Upper lobe of right lung (tissue), 1 donor: ENCODE measurements around the gene SMYD1. TPM values are rescaled to one million over a fixed set of nuclear protein-coding genes. Genes with fewer than 3 reads are reported as not detected.

Experiments
- ATAC-seq: fragments of 200-7000 bp; cut with Tn5 transposase; one replicate; pipeline ENCODE4 v1.9.1; 2020; ENCODE audit warnings: mild to moderate bottlenecking, moderate library complexity
- DNase-seq: peaks from one replicate; pipeline ENCODE4 v3.0.0-alpha.2; 2020
- H3K27ac ChIP-seq: fragments of 200-600 bp; one replicate; pipeline ENCODE4 v1.8.0; 2022
- H3K27me3 ChIP-seq: fragments of 200-600 bp; one replicate; pipeline ENCODE4 v1.8.0; 2022; ENCODE audit warnings: mild to moderate bottlenecking
- H3K36me3 ChIP-seq: fragments of 200-600 bp; one replicate; pipeline ENCODE4 v1.8.0; 2022
- H3K4me1 ChIP-seq: fragments of 200-600 bp; one replicate; pipeline ENCODE4 v1.8.0; 2022
- H3K4me3 ChIP-seq: fragments of 200-600 bp; one replicate; pipeline ENCODE4 v1.8.0; 2022; ENCODE audit warnings: mild to moderate bottlenecking
- H3K9me3 ChIP-seq: fragments of 200-600 bp; one replicate; pipeline ENCODE4 v1.8.0; 2022
- CTCF ChIP-seq: fragments of 200-600 bp; IDR thresholded peaks from one replicate; pipeline ENCODE4 v1.8.0; 2022; ENCODE audit warnings: antibody characterized with exemption
- intact Hi-C: fragments of 100-400 bp; cut with DNase I; formaldehyde crosslinking; loops from one replicate; pipeline ENCODE4 v1.11.0; 2022
- total RNA-seq: library from RNA; stranded (reverse); fragmentation: NEBNext Ultra II Directional; extraction: Animal tissue kit (Norgen Biotek cat#: 25700); gene quantifications from one replicate; pipeline ENCODE4 v1.2.1, GENCODE V29; 2021
- donor health status: DM: no; HTN: yes; CAD: no; lungs with severe emphysema.

Gene SMYD1
- total RNA-seq, 1 donor from 2014 or later, result not detected

DNA sequence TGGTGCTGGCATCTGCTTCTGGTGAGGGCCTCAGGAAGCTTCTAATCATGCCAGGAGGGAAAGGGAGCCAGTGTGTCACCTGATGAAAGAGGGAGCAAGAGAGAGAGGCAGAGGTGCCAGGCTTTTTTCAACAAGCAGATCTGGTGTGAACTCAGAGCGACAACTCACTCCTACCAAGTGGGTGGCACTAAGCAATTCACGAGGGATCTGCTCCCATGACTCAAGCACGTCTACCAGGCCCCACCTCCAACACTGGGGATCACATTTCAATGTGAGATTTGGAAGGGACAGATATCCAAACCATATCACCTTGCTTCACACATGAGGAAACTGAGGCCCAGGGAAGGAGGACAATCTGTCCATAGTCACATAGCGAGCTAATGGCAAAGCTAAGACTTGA lies 41.2 kb downstream of the SMYD1 start:
- no peak for ATAC-seq
- no peaks in the 10 kb centered on the region for H3K4me1 ChIP-seq
- H3K27ac ChIP-seq, result no peak overlapping the region
- DNase-seq, result no peak
- TF ChIP-seq CTCF, result no peak
- H3K27me3 ChIP-seq, result no peaks in the 10 kb centered on the region
- no peaks in the 10 kb centered on the region for H3K9me3 ChIP-seq
- no peak overlapping the region for H3K4me3 ChIP-seq
- no peaks in the 10 kb centered on the region for H3K36me3 ChIP-seq
- intact Hi-C loops, result no loop called here

- Histone ChIP-seq H3K36me3 (no peaks in the 10 kb centered on the region), H3K27me3 (no peaks in the 10 kb centered on the region), H3K4me3 (no peak overlapping the region), H3K9me3 (no peaks in the 10 kb centered on the region), H3K4me1 (no peaks in the 10 kb centered on the region), H3K27ac (no peak overlapping the region)
- no peak for DNase-seq
- TF ChIP-seq CTCF, result no peak
- no peak for ATAC-seq
- intact Hi-C loops, result no loop called here
Observed at GRCh38 chr2:88110830-88111229, 43.2 kb downstream of the SMYD1 start.

- no peaks in the 10 kb centered on the region for H3K36me3 ChIP-seq
- no peak for DNase-seq
- H3K27me3 ChIP-seq, result no peaks in the 10 kb centered on the region
- intact Hi-C loops, result no loop called here
- H3K4me3 ChIP-seq, result no peak overlapping the region
- no peaks in the 10 kb centered on the region for H3K9me3 ChIP-seq
- TF ChIP-seq CTCF, result no peak
- ATAC-seq, result no peak
- no peaks in the 10 kb centered on the region for H3K4me1 ChIP-seq
- H3K27ac ChIP-seq, result no peak overlapping the region
Observed at GRCh38 chr2:88113069-88113468, 45.4 kb downstream of the SMYD1 start.

DNA sequence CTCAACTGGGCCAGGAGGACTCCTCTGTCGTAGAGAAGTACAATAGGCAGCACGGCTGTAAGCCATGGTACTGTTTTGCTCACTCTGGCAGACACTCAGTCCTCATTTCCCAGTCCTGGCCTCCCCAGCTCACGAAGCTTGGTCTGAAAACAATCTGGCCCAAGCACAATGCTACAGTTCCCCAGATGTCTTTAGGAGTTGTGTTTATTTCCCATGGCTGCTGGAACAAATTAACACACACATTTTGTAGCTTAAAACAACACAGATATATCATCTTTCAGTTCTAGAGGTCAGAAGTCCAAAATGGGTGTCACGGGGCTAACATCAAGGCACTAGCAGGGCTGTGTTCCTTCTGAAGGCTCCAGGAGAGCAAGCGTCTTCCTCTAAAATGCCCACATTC lies 47.3 kb downstream of the SMYD1 start:
- no peaks in the 10 kb centered on the region for H3K9me3 ChIP-seq
- no peaks in the 10 kb centered on the region for H3K4me1 ChIP-seq
- no peak for TF ChIP-seq CTCF
- DNase-seq (no peak), ATAC-seq (no peak)
- no peak overlapping the region for H3K4me3 ChIP-seq
- no peaks in the 10 kb centered on the region for H3K36me3 ChIP-seq
- no peaks in the 10 kb centered on the region for H3K27me3 ChIP-seq
- H3K27ac ChIP-seq, result no peak overlapping the region
- intact Hi-C loops, result no loop called here

- intact Hi-C loops, result no loop called here
- H3K4me1 ChIP-seq, result no peaks in the 10 kb centered on the region
- no peak for TF ChIP-seq CTCF
- no peaks in the 10 kb centered on the region for H3K27me3 ChIP-seq
- H3K9me3 ChIP-seq, result no peaks in the 10 kb centered on the region
- no peak overlapping the region for H3K4me3 ChIP-seq
- no peak for ATAC-seq
- no peak for DNase-seq
- no peaks in the 10 kb centered on the region for H3K36me3 ChIP-seq
- no peak overlapping the region for H3K27ac ChIP-seq
Observed at GRCh38 chr2:88115825-88116518, 48.3 kb downstream of the SMYD1 start.
